OCI-LY7 (cell line): Measurements from ENCODE around the gene KCNN3. TPM values are rescaled to one million over a fixed set of nuclear protein-coding genes. Genes with fewer than 3 reads are reported as not detected.

Source experiments
- BruUV-seq: library from RNA; stranded (reverse); fragments of 400-500 nt; replicated peaks from 2 replicates; lab custom pipeline; 2021; lab: Mats Ljungman, UMichigan
- CTCF ChIA-PET: fragments of 300-600 bp; sonication (Branson Sonifier 250); formaldehyde crosslinking; loops from one replicate; lab custom pipeline; 2022; ENCODE audit warnings: antibody characterized with exemption; ENCODE audit not compliant: unreplicated experiment; lab: Charles Lee
- POLR2A ChIA-PET: fragments of 300-600 bp; sonication (Branson Sonifier 250); formaldehyde crosslinking; loops from one replicate; lab custom pipeline; 2022; ENCODE audit warnings: antibody characterized with exemption; lab: Charles Lee
- DNase-seq: peaks from one replicate; pipeline ENCODE4 v3.0.0-alpha.2; 2015; ENCODE audit warnings: low spot score
- H2AFZ ChIP-seq: fragments of 200-600 bp; sonication (generic), shearing (Covaris generic); 2 replicates; pipeline ENCODE4 v1.6.1; 2014; ENCODE audit warnings: mild to moderate bottlenecking, antibody characterized with exemption, low read length, moderate library complexity
- H3K27ac ChIP-seq: fragments of 200-600 bp; sonication (generic); 2 replicates; pipeline ENCODE4 v1.5.1; 2014; ENCODE audit warnings: mixed run types, low read depth, mild to moderate bottlenecking, moderate library complexity, low read length, inconsistent platforms; ENCODE audit not compliant: poor library complexity, severe bottlenecking
- H3K36me3 ChIP-seq: fragments of 200-600 bp; sonication (generic); 2 replicates; pipeline ENCODE4 v1.6.1; 2014; ENCODE audit warnings: mild to moderate bottlenecking, antibody characterized with exemption, low read length, moderate library complexity, mixed read lengths; ENCODE audit not compliant: insufficient read depth
- H3K4me1 ChIP-seq: fragments of 200-600 bp; sonication (generic); 2 replicates; pipeline ENCODE4 v1.5.1; 2014; ENCODE audit warnings: mild to moderate bottlenecking, low read length; ENCODE audit not compliant: insufficient read depth, poor library complexity, severe bottlenecking
- H3K4me2 ChIP-seq: fragments of 200-600 bp; sonication (generic); 2 replicates; pipeline ENCODE4 v1.6.1; 2014; ENCODE audit warnings: mild to moderate bottlenecking, low read length
- H3K4me3 ChIP-seq: fragments of 200-600 bp; sonication (generic); 2 replicates; pipeline ENCODE4 v1.5.1; 2014; ENCODE audit warnings: mild to moderate bottlenecking, low read depth, low read length; ENCODE audit not compliant: poor library complexity, severe bottlenecking
- H3K79me2 ChIP-seq: fragments of 200-600 bp; sonication (generic); 2 replicates; pipeline ENCODE4 v1.6.1; 2016; ENCODE audit warnings: low read depth, mild to moderate bottlenecking, low read length, moderate library complexity, mixed read lengths; ENCODE audit not compliant: insufficient read depth
- H3K9me2 ChIP-seq: fragments of 200-600 bp; sonication (generic); 2 replicates; pipeline ENCODE4 v1.6.1; 2016; ENCODE audit warnings: mild to moderate bottlenecking, low read length, mixed read lengths; ENCODE audit not compliant: insufficient read depth
- H3K9me3 ChIP-seq: fragments of 200-600 bp; sonication (generic); 2 replicates; pipeline ENCODE4 v1.6.1; 2014; ENCODE audit warnings: mild to moderate bottlenecking, mixed run types, low read length, mixed read lengths
- H4K20me1 ChIP-seq: fragments of 200-600 bp; sonication (generic); 2 replicates; pipeline ENCODE4 v1.6.1; 2014; ENCODE audit warnings: mild to moderate bottlenecking, antibody characterized with exemption, low read length, moderate library complexity, mixed read lengths; ENCODE audit not compliant: insufficient read depth
- CTCF ChIP-seq: fragments of 200-600 bp; sonication (generic); conservative IDR thresholded peaks from 2 replicates; pipeline ENCODE4 v1.5.1; 2014; ENCODE audit warnings: mild to moderate bottlenecking, antibody characterized with exemption, low read length, moderate library complexity, mixed read lengths
- EZH2phosphoT487 ChIP-seq: fragments of 200-600 bp; sonication (generic); IDR thresholded peaks from 2 replicates; pipeline ENCODE4 v1.6.1; 2018; ENCODE audit warnings: low read depth, borderline replicate concordance, mild to moderate bottlenecking, mixed run types, antibody characterized with exemption, low read length, moderate library complexity, mixed read lengths
- intact Hi-C: fragments of 100-400 bp; cut with micrococcal nuclease; formaldehyde crosslinking; loops from one replicate; pipeline ENCODE4 v1.10.0; 2022; ENCODE audit not compliant: unreplicated experiment
- total RNA-seq, 2 experiments: library from RNA; depleted of rRNA in 1 of 2; stranded (reverse); fragments of >200 nt in 1 of 2; shearing (Covaris generic) in 1 of 2; gene quantifications; 2 replicates each; pipeline ENCODE4 v1.2.3, GENCODE V29; 2014 to 2022

KCNN3 gene
- total RNA-seq, 2 experiments from 2014 or later, result 14.8 to 50.8 TPM

- H3K36me3 ChIP-seq, result no peaks in the 10 kb centered on the region
- BruUV-seq, result no TSS peak
- peak overlapping the region; percentile 87 for H3K4me2 ChIP-seq
- H3K4me3 ChIP-seq, result peak overlapping the region; percentile 63
- no peaks in the 10 kb centered on the region for H4K20me1 ChIP-seq
- TF ChIP-seq CTCF, result no peak
- TF ChIP-seq EZH2phosphoT487, result no peak
- no peaks in the 10 kb centered on the region for H3K9me3 ChIP-seq
- ChIA-PET CTCF (interaction anchor here (0.6 to 1.4 kb wide), 4 partner anchors 14 to 396 kb away, joined by 3 to 5 read pairs (median 4); partner anchors contain the start of gene PMVK), POLR2A (interaction anchor here (0.8 to 1.8 kb wide), 4 partner anchors 10 to 77 kb away, joined by 3 to 6 read pairs (median 4); no protein-coding TSS in a partner anchor)
- intact Hi-C loops, result loop anchor here (10.0 kb wide), 1 partner anchor 1628 kb away; no protein-coding TSS in a partner anchor
- peaks cover 93% of the 10 kb centered on the region for H3K4me1 ChIP-seq
- H3K9me2 ChIP-seq, result no peaks in the 10 kb centered on the region
- no peaks in the 10 kb centered on the region; the same call in 1 of the 2 replicates for H3K79me2 ChIP-seq
- peak; percentile 51 for DNase-seq
- H2AFZ ChIP-seq, result no peak overlapping the region
- peak overlapping the region; percentile 91 for H3K27ac ChIP-seq
Measured at GRCh38 chr1:154867064-154867825, 2.8 kb downstream of the KCNN3 start.

GRCh38 chr1:154866257-154867063, 3.6 kb downstream of the KCNN3 start:
- H2AFZ ChIP-seq, result no peak overlapping the region
- peak overlapping the region; percentile 59 for H3K4me3 ChIP-seq
- no peaks in the 10 kb centered on the region; the same call in 1 of the 2 replicates for H3K79me2 ChIP-seq
- no peaks in the 10 kb centered on the region for H4K20me1 ChIP-seq
- intact Hi-C loops, result loop anchor here (10.0 kb wide), 1 partner anchor 1628 kb away; no protein-coding TSS in a partner anchor
- H3K9me3 ChIP-seq, result no peaks in the 10 kb centered on the region
- H3K27ac ChIP-seq, result peak overlapping the region; percentile 91
- no peak for TF ChIP-seq CTCF
- TF ChIP-seq EZH2phosphoT487, result no peak
- no peaks in the 10 kb centered on the region for H3K9me2 ChIP-seq
- H3K36me3 ChIP-seq, result no peaks in the 10 kb centered on the region
- BruUV-seq, result no TSS peak
- POLR2A ChIA-PET, result interaction anchor here (0.6 to 1.8 kb wide), 10 partner anchors 9 to 572 kb away, joined by 3 to 7 read pairs (median 4); partner anchors contain the start of gene PMVK
- peak overlapping the region; percentile 85 for H3K4me2 ChIP-seq
- peaks cover 97% of the 10 kb centered on the region for H3K4me1 ChIP-seq
- CTCF ChIA-PET, result interaction anchor here (0.6 to 1.4 kb wide), 4 partner anchors 10 to 307 kb away, joined by 3 to 5 read pairs (median 3); partner anchors contain the start of gene PMVK
- peak; percentile 47 for DNase-seq
